Calu3 (cell line): Measurements from ENCODE around the gene CKS2. TPM values are rescaled to one million over a fixed set of nuclear protein-coding genes. Genes with fewer than 3 reads are reported as not detected.

Experiments
- BruUV-seq: library from RNA; stranded (reverse); fragments of 400-500 nt; replicated peaks from 2 replicates; lab custom pipeline; 2021; lab: Mats Ljungman, UMichigan
- CTCF ChIA-PET: fragments of 300-600 bp; sonication (Branson Sonifier 250); formaldehyde crosslinking; loops from one replicate; lab custom pipeline; 2022; ENCODE audit warnings: antibody characterized with exemption; lab: Charles Lee
- DNase-seq: peaks from one replicate; pipeline ENCODE4 v3.0.0; 2022
- H3K27ac Mint-ChIP-seq: one replicate; pipeline ENCODE4 v1.8.0; 2022; ENCODE audit warnings: mixed read lengths; ENCODE audit not compliant: unreplicated experiment
- H3K27me3 Mint-ChIP-seq: one replicate; pipeline ENCODE4 v1.8.0; 2022; ENCODE audit warnings: mixed read lengths; ENCODE audit not compliant: unreplicated experiment
- H3K36me3 Mint-ChIP-seq: one replicate; pipeline ENCODE4 v1.8.0; 2022; ENCODE audit warnings: mild to moderate bottlenecking, moderate library complexity, mixed read lengths; ENCODE audit not compliant: insufficient read depth, unreplicated experiment
- H3K4me1 Mint-ChIP-seq: one replicate; pipeline ENCODE4 v1.8.0; 2022; ENCODE audit warnings: mild to moderate bottlenecking, low read depth, mixed read lengths; ENCODE audit not compliant: unreplicated experiment
- H3K4me3 Mint-ChIP-seq: one replicate; pipeline ENCODE4 v1.8.0; 2022; ENCODE audit warnings: mild to moderate bottlenecking, low read depth, moderate library complexity, mixed read lengths; ENCODE audit not compliant: unreplicated experiment
- H3K9me3 Mint-ChIP-seq: one replicate; pipeline ENCODE4 v1.8.0; 2022; ENCODE audit warnings: low read depth, mixed read lengths; ENCODE audit not compliant: unreplicated experiment
- CTCF ChIP-seq: fragments of 200-600 bp; IDR thresholded peaks from one replicate; pipeline ENCODE4 v1.8.0; 2022; ENCODE audit warnings: antibody characterized with exemption; ENCODE audit not compliant: unreplicated experiment
- intact Hi-C: fragments of 100-400 bp; cut with micrococcal nuclease; formaldehyde crosslinking; loops from one replicate; pipeline ENCODE4 v1.10.0; 2022; ENCODE audit not compliant: unreplicated experiment
- total RNA-seq: library from RNA; stranded (reverse); gene quantifications from 2 replicates; pipeline ENCODE4 v1.2.3, GENCODE V29; 2022

CKS2 gene
- total RNA-seq, 1 experiment from 2014 or later: 116 TPM

GRCh38 chr9:89313842-89314241 is 2.8 kb downstream of the CKS2 start:
- Mint-ChIP-seq H3K27ac (peak overlapping the region; percentile 100), H3K9me3 (no peaks in the 10 kb centered on the region), H3K27me3 (no peaks in the 10 kb centered on the region), H3K4me3 (peak overlapping the region; percentile 81), H3K4me1 (peaks cover 9% of the 10 kb centered on the region), H3K36me3 (peaks cover 82% of the 10 kb centered on the region)
- no peak for DNase-seq
- CTCF ChIA-PET: no interaction called here
- intact Hi-C loops: loop anchor here (2.0 kb wide), 1 partner anchor 133 kb away; no protein-coding TSS in a partner anchor
- TF ChIP-seq CTCF: no peak
- no TSS peak for BruUV-seq

- Mint-ChIP-seq H3K4me1 (peaks cover 9% of the 10 kb centered on the region), H3K36me3 (peaks cover 86% of the 10 kb centered on the region), H3K4me3 (peak overlapping the region; percentile 81), H3K27ac (peak overlapping the region; percentile 36), H3K27me3 (no peaks in the 10 kb centered on the region), H3K9me3 (no peaks in the 10 kb centered on the region)
- CTCF ChIA-PET: interaction anchor here (0.8 kb wide), 1 partner anchor 17 kb away, joined by 11 read pairs; no protein-coding TSS in a partner anchor
- no peak for DNase-seq
- BruUV-seq: no TSS peak
- no peak for TF ChIP-seq CTCF
- intact Hi-C loops: no loop called here
Observed at GRCh38 chr9:89314955-89315354, 4.0 kb downstream of the CKS2 start.

GRCh38 chr9:89315482-89315881 is 4.5 kb downstream of the CKS2 start:
- CTCF ChIA-PET: interaction anchor here (0.8 kb wide), 1 partner anchor 18 kb away, joined by 11 read pairs; no protein-coding TSS in a partner anchor
- Mint-ChIP-seq H3K27me3 (no peaks in the 10 kb centered on the region), H3K4me1 (peaks cover 9% of the 10 kb centered on the region), H3K36me3 (peaks cover 81% of the 10 kb centered on the region), H3K27ac (no peak overlapping the region), H3K4me3 (no peak overlapping the region), H3K9me3 (no peaks in the 10 kb centered on the region)
- TF ChIP-seq CTCF: no peak
- DNase-seq: no peak
- intact Hi-C loops: no loop called here
- BruUV-seq: no TSS peak

- peak overlapping the region; percentile 71 for H3K4me3 Mint-ChIP-seq
- BruUV-seq: no TSS peak
- H3K27me3 Mint-ChIP-seq: no peaks in the 10 kb centered on the region
- intact Hi-C loops: no loop called here
- no peak for TF ChIP-seq CTCF
- H3K36me3 Mint-ChIP-seq: peaks cover 63% of the 10 kb centered on the region
- H3K27ac Mint-ChIP-seq: peak overlapping the region; percentile 85
- DNase-seq: no peak
- H3K9me3 Mint-ChIP-seq: no peaks in the 10 kb centered on the region
- CTCF ChIA-PET: no interaction called here
- peaks cover 10% of the 10 kb centered on the region for H3K4me1 Mint-ChIP-seq
Observed at GRCh38 chr9:89317282-89317681, 6.3 kb downstream of the CKS2 start.
